AG09309 (cell line): ENCODE data around the gene PARD3B.
A peak's percentile ranks its signal among the peaks of the same experiment; 100 is the strongest.

Experiments
- DNase-seq: peaks from one replicate; pipeline ENCODE4 v3.0.0-alpha.2; 2010; ENCODE audit warnings: low read depth
- H3K4me3 ChIP-seq: 2 replicates; pipeline ENCODE4 v1.5.1; 2011; ENCODE audit warnings: mild to moderate bottlenecking, low read depth, low read length, moderate library complexity; ENCODE audit not compliant: control insufficient read depth
- TF ChIP-seq, protein P1 (sequence below): IDR thresholded peaks from 2 replicates; pipeline ENCODE4 v1.5.1; 2011; ENCODE audit warnings: mild to moderate bottlenecking, low read depth, low read length, inconsistent platforms; ENCODE audit not compliant: insufficient read depth, control insufficient read depth; ENCODE audit errors: missing control alignments

PARD3B gene

DNA sequence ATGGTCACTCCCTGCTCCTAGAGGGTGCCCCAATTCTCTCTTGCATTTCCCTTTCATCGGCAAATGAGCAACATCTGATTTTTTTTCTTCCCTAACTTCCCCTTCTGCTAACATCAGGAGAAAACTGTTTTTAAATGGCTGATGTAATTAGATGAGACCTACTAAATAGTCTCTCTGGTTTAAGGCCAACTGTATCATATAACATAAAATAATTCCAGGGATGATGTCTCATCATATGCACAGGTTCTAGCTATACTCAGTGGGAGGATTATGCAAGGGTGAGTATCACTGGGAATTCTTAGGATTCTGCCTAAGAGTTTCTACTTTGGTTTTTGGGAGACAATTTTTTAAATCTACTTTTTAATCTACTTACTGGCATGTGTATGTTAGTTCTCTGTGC is 193.4 kb downstream of the PARD3B start:
- DNase-seq: no peak
- no peak overlapping the region for H3K4me3 ChIP-seq
- TF ChIP-seq, protein P1, sequence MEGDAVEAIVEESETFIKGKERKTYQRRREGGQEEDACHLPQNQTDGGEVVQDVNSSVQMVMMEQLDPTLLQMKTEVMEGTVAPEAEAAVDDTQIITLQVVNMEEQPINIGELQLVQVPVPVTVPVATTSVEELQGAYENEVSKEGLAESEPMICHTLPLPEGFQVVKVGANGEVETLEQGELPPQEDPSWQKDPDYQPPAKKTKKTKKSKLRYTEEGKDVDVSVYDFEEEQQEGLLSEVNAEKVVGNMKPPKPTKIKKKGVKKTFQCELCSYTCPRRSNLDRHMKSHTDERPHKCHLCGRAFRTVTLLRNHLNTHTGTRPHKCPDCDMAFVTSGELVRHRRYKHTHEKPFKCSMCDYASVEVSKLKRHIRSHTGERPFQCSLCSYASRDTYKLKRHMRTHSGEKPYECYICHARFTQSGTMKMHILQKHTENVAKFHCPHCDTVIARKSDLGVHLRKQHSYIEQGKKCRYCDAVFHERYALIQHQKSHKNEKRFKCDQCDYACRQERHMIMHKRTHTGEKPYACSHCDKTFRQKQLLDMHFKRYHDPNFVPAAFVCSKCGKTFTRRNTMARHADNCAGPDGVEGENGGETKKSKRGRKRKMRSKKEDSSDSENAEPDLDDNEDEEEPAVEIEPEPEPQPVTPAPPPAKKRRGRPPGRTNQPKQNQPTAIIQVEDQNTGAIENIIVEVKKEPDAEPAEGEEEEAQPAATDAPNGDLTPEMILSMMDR: no peak

DNA sequence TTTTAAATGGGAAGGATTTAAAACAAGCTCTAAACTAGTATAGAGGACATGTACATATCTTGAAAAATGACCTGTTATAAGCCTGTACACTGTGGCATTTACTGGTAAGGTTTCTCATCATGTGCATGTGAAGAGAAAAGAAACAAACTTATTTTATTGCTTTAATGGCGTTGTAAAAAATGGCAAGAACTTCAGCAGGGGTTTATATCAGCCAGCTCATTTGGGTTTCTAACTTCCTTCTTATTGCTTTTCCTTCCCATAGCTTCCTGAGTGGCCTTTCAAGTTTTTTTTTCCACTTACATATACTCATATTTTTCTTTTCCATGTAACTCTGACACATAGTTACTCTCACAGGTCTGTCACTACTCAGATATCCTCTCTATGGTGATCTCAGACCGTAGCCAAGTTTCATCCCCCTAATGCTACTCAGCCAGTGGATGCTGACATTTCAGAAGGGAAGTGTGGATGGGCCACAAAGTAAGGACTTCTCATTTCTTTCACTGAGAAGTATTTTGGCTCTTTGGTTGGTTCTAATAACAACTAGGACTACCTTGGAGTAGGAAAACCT is 198.2 kb downstream of the PARD3B start:
- TF ChIP-seq, protein P1: no peak
- no peak for DNase-seq
- no peak overlapping the region for H3K4me3 ChIP-seq

DNA sequence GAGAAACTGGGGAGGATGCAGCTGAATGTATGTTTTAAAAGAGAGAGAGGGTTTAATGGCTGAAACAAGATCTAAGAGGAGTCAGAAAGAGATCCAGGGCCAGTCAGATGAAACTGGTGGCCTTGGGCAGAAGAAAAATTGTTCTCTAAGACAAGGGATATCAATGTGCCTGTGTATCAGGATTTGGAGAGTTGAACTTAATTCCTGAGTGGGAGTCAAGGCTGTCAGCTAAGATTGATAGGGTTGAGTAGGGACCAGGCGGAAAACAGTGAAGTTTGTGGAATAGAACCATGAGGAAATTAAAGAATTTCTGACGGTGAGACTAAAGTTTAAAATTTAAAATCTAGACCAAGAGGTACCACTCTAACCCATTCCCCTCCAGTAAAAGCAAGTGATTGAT is 199.2 kb downstream of the PARD3B start:
- TF ChIP-seq, protein P1: no peak
- no peak for DNase-seq
- no peak overlapping the region for H3K4me3 ChIP-seq

DNA sequence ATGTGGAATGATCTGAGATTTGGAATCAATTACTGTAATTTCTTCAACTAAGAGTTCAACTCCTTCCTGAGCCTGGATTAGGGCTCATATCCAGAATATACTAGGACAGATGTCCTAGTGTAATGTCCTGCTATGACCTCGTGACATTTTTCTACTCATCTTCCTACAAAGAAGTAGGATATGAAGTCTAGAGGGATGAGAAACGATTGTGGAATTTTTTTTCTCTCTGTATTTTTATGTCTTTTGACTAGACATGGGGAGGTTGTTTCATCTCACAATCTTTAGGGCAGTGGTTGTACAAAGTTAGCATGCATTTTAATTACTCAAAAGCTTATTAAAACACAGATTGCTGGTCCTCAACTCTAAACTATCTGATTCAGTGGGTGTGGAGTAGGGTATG is 203.0 kb downstream of the PARD3B start:
- TF ChIP-seq, protein P1: no peak
- DNase-seq: no peak
- no peak overlapping the region for H3K4me3 ChIP-seq

DNA sequence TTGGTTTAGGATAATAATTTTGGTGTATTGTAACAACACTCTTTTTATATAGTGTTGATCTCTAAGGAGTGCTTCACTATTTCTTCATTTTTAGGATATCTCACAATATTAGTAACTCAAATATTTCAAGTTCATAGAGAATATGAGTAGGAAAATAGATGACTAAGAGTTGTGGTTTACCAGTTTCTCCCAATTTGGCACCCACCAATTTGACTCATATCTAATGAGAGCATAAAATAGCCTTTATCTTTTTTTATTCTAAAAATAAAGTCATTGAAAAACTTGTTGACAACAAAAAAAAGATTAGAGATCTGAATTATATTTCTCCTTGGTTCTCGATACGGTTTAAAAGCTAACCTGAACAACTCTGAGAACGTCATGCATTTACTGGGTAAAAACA is 204.0 kb downstream of the PARD3B start:
- TF ChIP-seq, protein P1: no peak

DNA sequence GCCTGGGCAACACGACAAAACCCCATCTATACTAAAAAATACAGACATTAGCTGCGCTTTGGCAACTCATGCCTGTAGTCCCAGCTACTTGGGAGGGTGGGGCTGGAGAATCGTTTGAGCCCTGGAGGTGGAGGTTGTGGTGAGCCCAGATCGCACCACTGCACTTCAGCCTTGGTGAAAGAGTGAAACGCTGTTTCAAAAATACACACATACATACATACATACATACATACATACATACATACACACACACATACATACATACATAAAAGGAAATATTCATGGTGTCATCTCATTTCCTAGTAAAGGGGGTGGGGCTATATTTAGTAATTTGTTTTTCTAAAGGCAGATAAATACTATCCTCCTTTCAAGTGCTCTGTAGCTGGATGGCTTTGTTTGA is 205.1 kb downstream of the PARD3B start:
- H3K4me3 ChIP-seq: no peak overlapping the region
- no peak for DNase-seq
- TF ChIP-seq, protein P1: no peak

More for the DNA sequence above, 204.0 kb downstream of the PARD3B start:
- no peak overlapping the region for H3K4me3 ChIP-seq
- DNase-seq: peak; percentile 54

DNA sequence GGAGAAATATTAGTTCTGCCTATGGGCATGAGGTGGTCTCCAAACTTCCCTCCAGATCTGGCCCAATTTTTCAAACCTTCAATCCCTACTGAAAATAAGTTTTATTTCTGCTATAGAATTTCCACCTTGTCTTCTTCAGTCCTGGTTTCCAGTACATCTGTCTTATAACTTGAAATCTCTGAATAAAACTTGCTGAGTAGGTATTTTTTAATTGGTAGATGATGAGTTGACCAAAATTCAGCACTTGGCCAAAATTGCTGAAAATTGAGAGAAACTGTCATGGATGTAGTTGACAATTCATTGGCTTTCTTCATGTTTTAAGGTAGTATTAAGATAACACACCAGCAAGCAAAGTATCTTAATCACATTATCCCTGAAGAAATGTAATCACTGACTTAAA is 206.2 kb downstream of the PARD3B start:
- DNase-seq: no peak
- TF ChIP-seq, protein P1: no peak

More for the DNA sequence above, 206.2 kb downstream of the PARD3B start:
- H3K4me3 ChIP-seq: no peak overlapping the region
